CD4-positive, CD25-positive, alpha-beta regulatory T cell (primary cell): ENCODE measurements around the gene VSIG10L. TPM values are rescaled to one million over a fixed set of nuclear protein-coding genes. Genes with fewer than 3 reads are reported as not detected.

ENCODE experiments used
- ATAC-seq, 2 donors: fragments of 150-1000 bp; cut with Tn5 transposase; one replicate each; pipeline ENCODE4 v1.10.0; 2021; ENCODE audit warnings: low read depth in 2 of 2, moderate number of reproducible peaks in 2 of 2, moderate library complexity in 1 of 2
- DNase-seq, 3 donors: peaks; one replicate each; pipeline versions ENCODE4 v3.0.0 to v3.0.0-alpha.2; 2012 to 2022; ENCODE audit warnings: mixed read lengths in 1 of 3
- H3K27ac ChIP-seq: one replicate; pipeline ENCODE4 v1.7.0; 2013; ENCODE audit warnings: mild to moderate bottlenecking, low read length; ENCODE audit not compliant: insufficient read depth, poor library complexity, severe bottlenecking
- H3K27me3 ChIP-seq: one replicate; pipeline ENCODE4 v1.7.0; 2013; ENCODE audit warnings: low read length; ENCODE audit not compliant: control insufficient read depth, insufficient read depth
- H3K36me3 ChIP-seq: one replicate; pipeline ENCODE4 v1.7.0; 2013; ENCODE audit warnings: mild to moderate bottlenecking, low read length, moderate library complexity; ENCODE audit not compliant: control insufficient read depth, insufficient read depth
- H3K4me1 ChIP-seq: 2 replicates; pipeline ENCODE4 v1.7.0; 2013; ENCODE audit warnings: mild to moderate bottlenecking, low read length; ENCODE audit not compliant: insufficient read depth, control insufficient read depth, poor library complexity, severe bottlenecking
- H3K4me3 ChIP-seq: one replicate; pipeline ENCODE4 v1.7.0; 2013; ENCODE audit warnings: low read depth, mild to moderate bottlenecking, low read length, moderate library complexity
- H3K9me3 ChIP-seq, 2 experiments: 1 replicate in 1 of 2; 2 replicates in 1 of 2; pipeline ENCODE4 v1.7.0; 2013; ENCODE audit warnings: low read length in 2 of 2, mild to moderate bottlenecking in 1 of 2, moderate library complexity in 1 of 2; ENCODE audit not compliant: control insufficient read depth in 2 of 2
- H3K27ac Mint-ChIP-seq, 3 donors: one replicate each; pipeline ENCODE4 v1.8.0; 2020 to 2022; ENCODE audit warnings: mild to moderate bottlenecking in 3 of 3, mixed read lengths in 3 of 3, moderate library complexity in 2 of 3
- H3K27me3 Mint-ChIP-seq: one replicate; pipeline ENCODE4 v1.8.0; 2022; ENCODE audit warnings: mild to moderate bottlenecking, mixed read lengths
- H3K36me3 Mint-ChIP-seq: one replicate; pipeline ENCODE4 v1.8.0; 2020; ENCODE audit warnings: mixed read lengths
- H3K4me1 Mint-ChIP-seq, 4 donors: one replicate each; pipeline ENCODE4 v1.8.0; 2020 to 2022; ENCODE audit warnings: mixed read lengths in 4 of 4, mild to moderate bottlenecking in 1 of 4
- H3K4me3 Mint-ChIP-seq, 4 donors: one replicate each; pipeline ENCODE4 v1.8.0; 2020 to 2022; ENCODE audit warnings: mild to moderate bottlenecking in 4 of 4, mixed read lengths in 4 of 4, moderate library complexity in 3 of 4
- H3K9me3 Mint-ChIP-seq, 7 donors: one replicate each; pipeline ENCODE4 v1.8.0; 2020 to 2022; ENCODE audit warnings: mixed read lengths in 7 of 7, mild to moderate bottlenecking in 3 of 7, moderate library complexity in 2 of 7
- polyA plus RNA-seq, 4 donors: library from polyadenylated mRNA; unstranded; fragments of 300-500 nt; fragmentation: Illumina TruSeq; gene quantifications; one replicate each; pipeline ENCODE4 v1.2.3, GENCODE V29; 2021
- total RNA-seq: library from RNA; stranded (reverse); gene quantifications from one replicate; pipeline ENCODE4 v1.2.3, GENCODE V29; 2022

The VSIG10L gene
- total and polyA plus RNA-seq, 5 donors from 2014 or later: 0.15 to 0.37 (median 0.27) TPM; not detected in 2

DNA sequence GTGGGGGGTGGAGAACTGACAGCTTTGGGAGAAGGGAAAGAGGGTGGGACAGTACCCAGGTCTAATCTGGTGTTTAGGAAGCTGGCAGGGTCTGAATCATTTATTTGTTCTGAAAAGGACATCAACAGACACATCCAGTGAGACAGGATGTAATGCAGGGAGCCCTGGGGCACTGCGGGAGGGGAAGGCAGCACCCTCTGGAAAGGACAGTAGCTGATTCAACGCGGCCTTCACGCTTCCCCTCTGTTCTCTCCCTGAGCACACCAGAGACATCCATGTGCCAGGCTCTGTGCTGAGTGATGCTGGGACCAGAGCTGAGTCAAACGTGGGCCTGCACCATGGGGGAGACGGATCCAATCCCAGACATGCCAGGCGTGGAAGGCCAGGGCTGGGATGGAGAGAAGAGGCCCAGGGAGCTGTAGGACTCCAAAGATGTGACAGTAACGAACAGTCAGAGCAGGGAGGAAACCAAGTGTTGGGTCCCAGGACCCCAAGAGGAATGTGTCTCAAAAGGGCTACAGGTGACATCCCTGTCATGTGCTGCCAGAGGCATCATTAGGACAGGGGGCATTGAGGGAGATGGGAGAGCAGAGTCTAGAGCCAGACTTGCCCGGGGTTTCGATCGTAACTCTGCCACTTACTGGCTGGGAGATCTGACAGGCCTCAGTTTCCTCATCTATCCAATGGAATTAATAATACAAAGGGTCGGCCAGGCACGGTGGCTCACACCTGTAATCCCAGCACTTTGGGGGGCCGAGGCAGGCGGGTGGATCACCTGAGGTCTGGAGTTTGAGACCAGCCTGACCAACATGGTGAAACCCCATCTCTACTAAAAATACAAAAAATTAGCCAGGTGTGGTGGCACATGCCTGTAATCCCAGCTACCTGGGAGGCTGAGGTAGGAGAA lies 22.5 kb upstream of the VSIG10L start:
- no peak overlapping the region for H3K27ac ChIP-seq
- H3K36me3 ChIP-seq: no peaks in the 10 kb centered on the region
- Mint-ChIP-seq H3K9me3 (no peaks in the 10 kb centered on the region), H3K27ac (peak overlapping the region in 1 of 3 donors; percentile 34), H3K27me3 (no peaks in the 10 kb centered on the region), H3K4me1 (peaks cover 0 to 56% (median 36%) of the 10 kb centered on the region in 4 donors), H3K4me3 (peak overlapping the region; percentile 69 to 94 (median 83)), H3K36me3 (no peaks in the 10 kb centered on the region)
- no peak for DNase-seq
- H3K4me3 ChIP-seq: no peak overlapping the region
- no peak for ATAC-seq
- peaks cover 38% of the 10 kb centered on the region for H3K4me1 ChIP-seq
- no peaks in the 10 kb centered on the region for H3K27me3 ChIP-seq
- no peaks in the 10 kb centered on the region for H3K9me3 ChIP-seq

DNA sequence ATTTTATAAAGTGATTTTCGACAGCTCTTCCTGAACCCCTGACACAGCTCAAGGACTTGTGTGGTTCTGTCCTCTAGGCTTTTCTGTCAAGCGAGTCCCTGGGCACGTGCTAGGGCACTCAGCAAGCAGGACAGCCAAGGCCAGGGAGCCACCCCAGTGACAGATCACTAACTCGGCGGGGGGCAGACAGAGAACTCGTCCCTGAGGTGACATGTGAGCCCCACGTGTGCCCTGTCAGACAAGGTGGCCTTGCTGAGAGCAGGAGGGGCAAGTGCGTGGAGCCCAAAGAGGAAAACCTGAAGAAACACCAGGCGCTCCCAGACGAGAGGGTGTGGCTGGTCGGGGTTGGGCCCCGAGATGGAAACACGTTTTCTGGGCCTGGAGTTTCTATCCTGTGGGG lies 19.3 kb upstream of the VSIG10L start:
- Histone ChIP-seq H3K9me3 (no peaks in the 10 kb centered on the region), H3K4me3 (no peak overlapping the region), H3K27ac (no peak overlapping the region), H3K4me1 (peaks cover 19% of the 10 kb centered on the region), H3K36me3 (no peaks in the 10 kb centered on the region), H3K27me3 (no peaks in the 10 kb centered on the region)
- Mint-ChIP-seq H3K27me3 (no peaks in the 10 kb centered on the region), H3K36me3 (no peaks in the 10 kb centered on the region), H3K9me3 (no peaks in the 10 kb centered on the region), H3K4me3 (peak overlapping the region in 1 of 4 donors; percentile 65), H3K27ac (no peak overlapping the region), H3K4me1 (peaks cover 4 to 47% (median 34%) of the 10 kb centered on the region in 4 donors)
- no peak for ATAC-seq
- DNase-seq: no peak

DNA sequence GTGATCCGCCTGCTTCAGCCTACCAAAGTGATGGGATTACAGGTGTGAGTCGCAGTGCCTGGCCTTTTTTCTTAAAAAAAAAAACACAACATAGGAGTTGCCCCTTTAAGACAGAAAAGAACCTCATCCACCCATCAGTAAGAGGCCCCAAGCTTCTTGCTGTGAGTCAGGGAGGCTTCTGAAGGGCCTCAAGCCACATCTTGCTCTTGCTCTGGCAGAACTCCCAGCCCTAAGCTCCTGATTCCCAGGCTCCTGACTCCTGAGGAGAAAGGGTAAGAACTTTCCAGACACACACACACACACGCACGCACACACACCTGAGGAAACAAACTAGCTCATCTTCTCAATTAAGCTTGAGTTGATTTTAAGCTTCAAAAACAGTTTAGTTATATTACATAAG lies 17.4 kb upstream of the VSIG10L start:
- Mint-ChIP-seq H3K4me1 (peaks cover 14 to 52% (median 34%) of the 10 kb centered on the region in 4 donors), H3K27ac (peak overlapping the region in 1 of 3 donors; percentile 20), H3K36me3 (no peaks in the 10 kb centered on the region), H3K9me3 (no peaks in the 10 kb centered on the region), H3K4me3 (no peak overlapping the region), H3K27me3 (no peaks in the 10 kb centered on the region)
- DNase-seq (no peak), ATAC-seq (no peak)
- Histone ChIP-seq H3K4me3 (no peak overlapping the region), H3K4me1 (peaks cover 16% of the 10 kb centered on the region), H3K27ac (no peak overlapping the region), H3K36me3 (no peaks in the 10 kb centered on the region), H3K9me3 (no peaks in the 10 kb centered on the region), H3K27me3 (no peaks in the 10 kb centered on the region)

GRCh38 chr19:51357952-51358351 lies 16.0 kb upstream of the VSIG10L start:
- no peak for ATAC-seq
- peaks cover 14% of the 10 kb centered on the region for H3K4me1 ChIP-seq
- DNase-seq: no peak
- no peak overlapping the region for H3K27ac ChIP-seq
- no peaks in the 10 kb centered on the region for H3K9me3 ChIP-seq
- peak overlapping the region in 1 of 4 donors; percentile 21 for H3K4me3 Mint-ChIP-seq
- no peaks in the 10 kb centered on the region for H3K36me3 ChIP-seq
- no peak overlapping the region for H3K4me3 ChIP-seq
- no peaks in the 10 kb centered on the region for H3K27me3 Mint-ChIP-seq
- no peaks in the 10 kb centered on the region for H3K9me3 Mint-ChIP-seq
- H3K36me3 Mint-ChIP-seq: no peaks in the 10 kb centered on the region
- H3K27ac Mint-ChIP-seq: no peak overlapping the region
- H3K27me3 ChIP-seq: no peaks in the 10 kb centered on the region
- peaks cover 14 to 42% (median 26%) of the 10 kb centered on the region in 4 donors for H3K4me1 Mint-ChIP-seq

GRCh38 chr19:51356159-51356801 lies 14.3 kb upstream of the VSIG10L start:
- Histone ChIP-seq H3K27ac (no peak overlapping the region), H3K4me1 (peaks cover 10% of the 10 kb centered on the region), H3K9me3 (no peaks in the 10 kb centered on the region), H3K4me3 (no peak overlapping the region), H3K36me3 (peaks cover 5% of the 10 kb centered on the region), H3K27me3 (no peaks in the 10 kb centered on the region)
- ATAC-seq: no peak
- no peak for DNase-seq
- Mint-ChIP-seq H3K36me3 (peaks cover 9% of the 10 kb centered on the region), H3K27ac (peak overlapping the region; percentile 32 to 86 (median 72)), H3K4me3 (no peak overlapping the region), H3K27me3 (no peaks in the 10 kb centered on the region), H3K9me3 (no peaks in the 10 kb centered on the region), H3K4me1 (peaks cover 10 to 29% (median 19%) of the 10 kb centered on the region in 4 donors)

GRCh38 chr19:51354742-51355148 lies 12.8 kb upstream of the VSIG10L start:
- no peaks in the 10 kb centered on the region for H3K9me3 Mint-ChIP-seq
- peak in 2 of 3 donors; percentile 35 to 54 for DNase-seq
- peak overlapping the region; percentile 55 for H3K4me3 ChIP-seq

DNA sequence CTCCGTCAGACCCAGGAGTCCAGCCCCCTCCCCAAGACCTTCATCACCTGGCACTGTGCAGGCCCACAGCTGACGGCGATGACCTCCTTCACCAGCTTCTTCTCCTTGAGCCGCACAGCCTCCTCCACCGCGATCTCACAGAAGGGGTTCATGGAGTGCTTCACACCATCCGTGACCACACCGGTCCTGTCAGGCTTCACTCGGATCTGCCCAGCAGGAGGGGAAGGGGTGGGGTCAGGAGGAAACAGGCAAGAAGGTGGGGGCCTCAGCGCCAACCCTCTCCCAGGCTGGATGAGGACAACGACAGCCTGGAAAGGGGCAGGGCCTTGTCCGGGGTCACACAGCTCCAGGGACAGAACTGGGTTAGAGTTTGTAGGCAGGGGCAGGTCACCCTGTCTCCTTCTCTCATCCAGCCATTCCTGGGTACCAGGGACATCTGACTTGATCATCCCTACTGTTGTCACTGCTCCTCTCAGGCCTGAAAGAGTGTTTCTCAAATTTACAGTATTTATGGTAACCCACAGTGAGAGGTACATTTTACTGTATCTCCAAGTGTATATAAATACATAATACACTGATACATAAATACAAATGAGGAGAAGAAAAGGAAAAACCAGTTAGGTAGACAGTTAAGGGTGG lies 12.3 kb upstream of the VSIG10L start:
- H3K9me3 ChIP-seq: no peaks in the 10 kb centered on the region
- DNase-seq (no peak), ATAC-seq (no peak)
- H3K36me3 ChIP-seq: peaks cover 15% of the 10 kb centered on the region
- Mint-ChIP-seq H3K36me3 (peaks cover 16% of the 10 kb centered on the region), H3K4me1 (peaks cover 10 to 29% (median 18%) of the 10 kb centered on the region in 4 donors), H3K27ac (peak overlapping the region in 2 of 3 donors; percentile 56 to 84), H3K27me3 (no peaks in the 10 kb centered on the region), H3K4me3 (peak overlapping the region in 2 of 4 donors; percentile 71 to 76), H3K9me3 (no peaks in the 10 kb centered on the region)
- H3K4me3 ChIP-seq: peak overlapping the region; percentile 55
- peaks cover 10% of the 10 kb centered on the region for H3K4me1 ChIP-seq
- peak overlapping the region; percentile 17 for H3K27ac ChIP-seq
- no peaks in the 10 kb centered on the region for H3K27me3 ChIP-seq

More at GRCh38 chr19:51354742-51355148, 12.8 kb upstream of the VSIG10L start:
- no peaks in the 10 kb centered on the region for H3K27me3 Mint-ChIP-seq
- Histone ChIP-seq H3K4me1 (peaks cover 10% of the 10 kb centered on the region), H3K9me3 (no peaks in the 10 kb centered on the region), H3K36me3 (peaks cover 15% of the 10 kb centered on the region), H3K27ac (peak overlapping the region; percentile 17), H3K27me3 (no peaks in the 10 kb centered on the region)
- peak; percentile 53 to 81 for ATAC-seq
- H3K36me3 Mint-ChIP-seq: peaks cover 16% of the 10 kb centered on the region
- peak overlapping the region; percentile 4 to 76 (median 58) for H3K4me3 Mint-ChIP-seq
- H3K27ac Mint-ChIP-seq: peak overlapping the region; percentile 54 to 88 (median 84)
- peaks cover 10 to 29% (median 19%) of the 10 kb centered on the region in 4 donors for H3K4me1 Mint-ChIP-seq
